NCI-H1048 (cell line): ENCODE results near the gene GJC1.
"Not testable (repeated sequence)": the region's sequence is repeated elsewhere in the genome, so short reads cannot be mapped to it uniquely, and the experiment has no call there.

Source experiments
- DNase-seq: peaks from one replicate; lab custom pipeline; 2025; lab: John Stamatoyannopoulos, UW

Gene GJC1

DNA sequence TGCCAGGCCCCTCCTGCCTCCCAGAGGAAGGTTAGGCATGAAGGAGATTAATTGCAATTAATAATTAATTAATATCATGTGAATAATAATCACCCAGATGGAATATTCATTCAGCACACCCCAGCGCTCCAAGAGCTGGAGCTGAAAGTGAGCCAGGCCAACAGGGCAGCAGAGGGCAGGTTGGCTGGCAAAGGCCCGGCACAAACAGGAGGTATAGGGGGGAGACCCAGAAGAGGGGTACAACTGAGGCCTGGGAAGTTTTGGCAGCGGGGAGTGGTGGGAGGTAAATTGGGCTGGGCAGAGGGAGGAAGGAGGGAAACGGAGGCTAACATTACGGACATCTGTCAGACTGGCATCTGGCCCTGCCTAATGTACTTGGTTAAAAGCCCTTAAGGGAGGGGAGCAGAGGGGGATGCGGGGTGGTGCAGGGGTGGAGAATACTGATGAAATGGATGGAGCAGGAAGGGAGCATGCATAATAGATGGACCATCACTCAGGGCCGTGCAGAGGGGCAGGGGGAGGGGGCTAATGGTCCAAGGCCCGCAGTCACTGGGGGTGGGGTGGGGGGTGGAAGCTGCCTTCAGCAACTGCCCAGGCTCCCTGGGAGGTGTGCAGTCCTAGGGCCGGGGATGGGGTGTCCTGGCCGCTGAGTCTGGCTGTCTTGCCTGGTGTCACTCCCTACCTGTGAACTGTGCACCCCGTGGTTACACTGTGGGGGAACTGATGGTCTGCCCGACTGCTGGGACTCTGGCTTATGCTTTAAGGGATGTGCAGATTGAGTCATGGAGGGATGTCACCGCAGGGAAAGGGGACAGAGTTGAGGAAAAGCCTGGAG is 69.4 kb downstream of the GJC1 start:
- no peak for DNase-seq

DNA sequence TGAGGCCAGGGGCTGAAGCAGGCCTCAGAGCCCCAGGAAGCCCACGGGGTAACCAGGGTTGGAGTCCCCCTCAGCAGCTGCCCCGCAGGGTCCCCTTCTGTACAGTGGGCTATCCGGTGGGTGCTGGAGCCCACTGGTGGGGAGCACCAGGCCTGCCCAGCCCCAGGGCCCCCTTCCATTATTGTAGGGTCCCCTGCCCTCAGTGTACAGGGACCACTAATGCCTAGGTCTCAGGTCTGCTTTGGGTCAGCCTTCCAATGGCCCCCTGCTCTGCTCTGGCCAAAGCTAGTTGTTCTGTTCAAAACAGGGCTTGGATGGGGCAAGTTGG is 70.2 kb downstream of the GJC1 start:
- no peak for DNase-seq

DNA sequence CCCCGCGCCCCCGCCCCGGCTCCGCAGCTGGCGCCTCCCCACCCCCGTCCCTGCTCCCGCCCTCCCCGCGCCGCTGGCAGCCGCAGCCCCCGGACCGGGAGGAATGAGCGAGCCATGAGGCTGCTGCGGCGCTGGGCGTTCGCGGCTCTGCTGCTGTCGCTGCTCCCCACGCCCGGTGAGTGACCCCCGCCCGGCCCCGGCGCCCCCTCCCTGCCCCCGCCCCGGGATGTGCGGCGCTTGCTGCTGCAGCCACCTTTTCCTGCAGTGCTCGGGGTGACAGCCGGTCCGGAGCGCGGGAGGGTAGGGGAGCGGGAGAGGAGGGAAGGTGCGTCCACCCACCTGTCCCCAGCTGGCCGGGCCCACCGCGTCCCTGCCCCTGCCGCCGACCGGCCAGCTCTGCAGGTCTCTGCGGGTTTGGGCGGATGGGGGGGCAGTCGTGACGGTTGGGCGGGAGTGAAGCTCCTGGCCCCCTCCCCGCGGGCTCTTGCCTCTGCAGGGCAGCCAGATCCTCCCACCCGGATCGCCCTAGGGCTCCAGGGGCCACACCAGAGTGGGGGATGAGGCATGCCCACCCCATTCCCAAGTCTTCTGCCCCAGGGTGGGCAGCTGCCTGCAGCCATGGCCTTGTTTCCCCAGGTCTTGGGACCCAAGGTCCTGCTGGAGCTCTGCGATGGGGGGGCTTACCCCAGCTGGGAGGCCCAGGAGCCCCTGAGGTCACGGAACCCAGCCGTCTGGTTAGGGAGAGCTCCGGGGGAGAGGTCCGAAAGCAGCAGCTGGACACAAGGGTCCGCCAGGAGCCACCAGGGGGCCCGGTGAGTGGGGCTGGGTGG is 70.8 kb downstream of the GJC1 start:
- DNase-seq, result no peak

DNA sequence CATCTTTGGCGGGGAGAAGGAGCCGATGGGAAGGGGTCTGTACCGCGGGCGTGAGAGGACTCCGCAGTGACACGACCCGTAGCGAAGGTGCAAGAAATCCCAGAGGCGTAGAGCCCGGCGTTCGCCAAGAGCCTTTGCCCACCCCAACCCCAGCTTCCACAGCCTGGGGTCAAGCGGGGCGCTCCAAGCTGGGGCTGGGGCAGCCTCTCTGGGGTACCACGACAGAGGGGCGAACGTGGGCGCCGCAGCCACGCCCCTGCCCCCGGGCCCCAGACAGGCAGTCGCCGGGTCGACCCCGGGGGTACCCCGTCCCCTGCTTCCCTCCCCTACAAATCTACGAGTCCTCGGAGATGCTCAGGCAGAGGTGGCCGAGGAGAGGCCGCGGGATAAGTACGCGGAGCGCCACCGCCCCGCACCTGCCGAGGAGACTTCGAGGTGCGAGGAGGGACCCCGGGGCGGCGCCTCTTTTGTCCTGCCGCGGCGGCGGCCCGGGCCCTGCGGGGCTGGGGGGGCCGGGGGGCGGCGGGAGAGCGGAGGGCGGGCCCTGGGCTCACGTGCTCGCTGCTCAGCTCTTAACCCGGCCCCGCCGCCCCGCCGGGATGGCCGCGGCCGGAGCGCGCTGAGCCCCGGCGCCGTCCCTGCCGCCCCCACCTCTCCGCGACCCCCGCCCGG is 71.5 kb downstream of the GJC1 start, which contains the start of gene ADAM11:
ADAM11 (plus strand) TSS at position 575 of the 672 bp plus-strand sequence. CDS start 212 bp downstream, outside the sequence.
- DNase-seq, result no peak

DNA sequence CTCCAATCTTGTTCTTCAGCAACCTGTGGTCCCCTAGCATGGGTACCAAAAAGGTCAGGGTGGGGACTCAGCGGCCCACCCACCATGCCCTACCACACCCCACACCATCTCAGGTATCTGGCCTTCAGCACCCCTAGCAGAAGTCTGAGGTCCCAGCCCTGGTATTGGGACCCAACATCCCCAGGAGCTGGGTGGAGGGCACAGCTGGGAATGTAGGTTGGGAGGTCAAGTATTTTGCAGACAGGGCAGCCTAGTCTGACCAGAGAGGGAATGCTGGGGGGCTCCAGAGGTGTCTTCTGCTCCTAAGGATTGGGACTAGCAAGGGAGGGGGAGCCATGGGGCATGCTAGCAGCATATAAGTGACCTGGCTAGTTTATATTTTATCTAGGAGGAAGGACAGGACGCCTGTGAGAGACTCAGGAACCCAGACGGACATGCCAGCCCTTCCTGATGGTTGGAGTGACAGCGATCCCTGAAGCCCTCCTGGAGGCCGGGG is 72.1 kb downstream of the GJC1 start:
- DNase-seq, result no peak

DNA sequence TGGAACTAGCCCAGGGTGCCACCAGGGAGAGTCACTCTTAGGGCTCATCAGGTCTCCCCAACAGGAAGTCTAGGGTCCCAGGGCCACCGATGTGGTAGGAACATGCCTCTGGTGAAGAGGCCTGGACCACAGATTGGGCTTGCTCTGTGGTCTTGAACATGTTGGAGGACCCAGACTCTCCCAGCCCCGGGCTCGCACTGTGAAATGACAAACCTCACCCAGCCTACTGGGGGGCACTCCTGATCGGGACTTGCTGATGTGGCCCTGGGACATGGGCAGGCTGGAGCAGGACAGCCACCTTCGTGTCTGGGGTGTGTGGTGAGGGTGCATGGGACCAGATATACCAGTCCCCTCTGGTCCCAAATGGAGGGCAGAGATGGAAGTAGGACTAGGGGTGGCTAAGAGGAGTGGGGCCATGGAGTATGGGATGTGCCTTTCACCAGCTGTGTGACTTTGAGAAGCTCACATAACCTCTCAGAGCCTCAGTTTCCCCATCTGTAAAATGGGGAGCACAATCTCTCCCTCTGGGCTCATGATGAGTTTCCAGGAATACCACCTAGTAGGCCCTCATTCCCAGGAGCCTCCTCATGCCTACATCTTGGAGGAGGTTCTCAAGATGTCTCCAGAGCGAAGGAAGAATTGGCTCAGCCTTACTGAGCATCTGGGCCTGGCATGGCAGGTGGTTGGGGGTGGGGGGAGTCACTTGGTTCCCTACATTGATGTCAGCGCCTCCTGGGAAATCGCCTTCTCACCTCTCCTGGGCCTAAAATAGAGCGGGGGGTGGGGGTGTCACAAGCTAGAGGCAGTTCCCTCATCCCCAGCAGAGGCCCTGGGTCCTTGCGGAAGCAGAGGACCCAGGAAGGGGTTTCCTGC is 72.8 kb downstream of the GJC1 start:
- DNase-seq, result no peak

DNA sequence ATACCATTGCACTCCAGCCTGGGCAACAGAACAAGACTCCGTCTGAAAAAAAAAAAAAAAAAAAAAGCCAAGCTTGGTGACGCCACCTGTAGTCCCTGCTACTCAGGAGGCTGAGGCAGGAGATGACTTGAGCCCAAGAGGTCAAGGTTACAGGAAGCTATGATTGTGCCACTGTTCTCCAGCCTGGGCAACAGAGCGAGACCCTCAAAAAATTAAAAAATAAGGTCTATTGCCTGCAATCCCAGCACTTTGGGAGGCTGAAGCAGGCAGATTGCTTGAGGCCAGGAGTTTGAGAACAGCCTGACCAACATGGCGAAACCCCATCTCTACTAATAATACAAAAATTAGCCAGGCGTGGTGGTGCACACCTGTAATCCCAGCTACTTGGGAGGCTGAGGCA is 74.9 kb downstream of the GJC1 start:
- not testable (repeated sequence) for DNase-seq

DNA sequence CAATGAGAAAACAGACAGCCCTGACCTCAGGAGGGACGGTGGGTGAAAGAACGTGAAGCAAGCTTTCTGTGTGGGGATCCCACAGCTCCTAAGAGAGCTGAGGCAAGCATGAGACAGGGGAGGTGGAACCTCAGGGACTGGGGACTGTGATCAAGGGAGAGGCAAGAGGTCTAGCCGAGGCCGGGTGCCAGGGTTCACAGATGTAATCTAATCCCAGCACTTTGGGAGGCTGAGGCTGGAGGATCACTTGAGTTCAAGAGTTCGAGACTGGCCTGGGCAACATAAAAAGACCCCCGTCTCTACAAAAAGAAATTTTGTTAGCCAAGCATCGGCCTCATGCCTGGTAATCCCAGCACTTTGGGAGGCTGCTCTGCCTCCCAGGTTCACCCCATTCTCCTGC is 75.8 kb downstream of the GJC1 start:
- DNase-seq, result no peak

DNA sequence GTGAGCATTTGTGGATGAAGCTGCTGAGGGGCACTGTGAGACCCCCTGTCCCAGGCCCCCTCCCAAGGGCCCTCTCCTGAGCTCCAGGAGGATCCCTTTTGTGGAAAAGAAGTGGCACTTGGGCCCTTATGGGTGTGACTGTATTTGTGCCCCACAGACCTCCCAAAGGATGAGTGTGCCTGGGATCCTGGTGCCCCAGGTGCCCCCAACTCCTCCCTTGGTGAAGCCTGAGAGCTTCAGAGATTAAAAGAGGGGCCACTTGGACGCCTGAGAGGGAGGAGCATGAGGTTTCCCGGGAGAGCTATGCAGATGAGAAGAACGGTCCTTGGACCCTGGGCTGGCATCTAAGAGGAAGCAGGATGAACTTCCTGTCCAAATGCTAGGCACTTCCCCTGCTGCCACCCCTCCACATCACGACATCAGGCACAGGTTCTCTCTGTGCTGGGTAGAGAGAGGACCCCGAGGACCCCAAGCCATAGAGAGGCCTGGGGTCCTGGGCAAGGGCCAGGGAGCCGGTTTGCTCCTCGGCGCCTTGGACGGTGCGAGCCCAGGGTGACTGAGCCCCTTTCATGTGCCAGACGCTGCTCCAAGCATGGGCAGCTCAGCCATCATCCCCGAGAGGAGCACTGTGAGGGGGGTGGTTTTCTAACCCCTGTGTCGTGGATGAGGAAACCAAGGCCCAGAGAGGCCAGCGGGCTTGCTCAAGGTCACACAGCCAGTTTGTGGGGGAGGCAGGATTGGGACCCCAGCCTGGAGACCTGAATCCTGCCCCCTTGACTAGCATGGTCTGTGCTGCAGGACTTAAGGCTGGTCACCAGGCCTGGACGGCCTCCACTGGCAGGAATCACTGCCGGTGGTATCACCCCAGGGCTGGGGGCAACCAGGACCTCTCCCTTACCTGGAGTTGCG is 76.9 kb downstream of the GJC1 start:
- no peak for DNase-seq

DNA sequence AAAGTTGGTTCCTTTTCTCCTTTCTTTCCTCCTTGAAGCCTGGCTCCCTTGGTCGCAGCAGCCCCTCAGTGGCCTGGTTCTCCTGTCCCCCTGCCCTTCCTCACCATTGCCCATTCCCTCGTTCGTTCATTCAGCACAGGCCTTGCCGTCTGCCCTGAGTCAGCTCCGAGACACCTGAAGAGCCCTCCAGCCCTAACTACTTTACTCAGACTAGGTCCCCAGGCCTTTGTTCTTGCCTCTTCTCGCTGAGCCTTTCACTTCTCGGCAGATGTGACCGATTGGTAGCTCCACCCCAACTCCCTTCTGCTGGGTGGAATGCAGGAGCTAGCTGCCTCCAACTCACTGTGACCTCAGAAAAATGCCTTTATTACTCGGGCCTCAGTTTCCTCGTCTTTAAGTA is 78.3 kb downstream of the GJC1 start:
- no peak for DNase-seq

DNA sequence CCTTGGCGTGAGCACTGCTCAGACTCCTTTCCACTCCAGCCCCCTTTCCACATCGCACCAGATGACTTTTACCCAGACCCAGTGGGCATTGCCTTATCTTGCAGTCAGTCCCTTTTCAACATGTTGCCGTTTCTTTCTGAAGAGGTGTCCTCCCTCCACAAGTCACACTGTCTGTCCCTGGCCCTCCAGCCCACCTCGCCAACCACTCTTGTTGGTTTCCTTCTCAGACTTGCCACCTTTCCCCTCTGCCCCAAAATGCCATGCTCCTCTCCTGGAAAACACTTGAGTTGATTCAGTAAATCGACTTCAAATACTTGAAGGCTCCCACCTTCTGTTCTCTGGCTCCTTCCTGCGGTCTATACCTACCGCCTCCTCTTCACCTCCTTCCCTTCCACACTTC is 78.8 kb downstream of the GJC1 start:
- no peak for DNase-seq

DNA sequence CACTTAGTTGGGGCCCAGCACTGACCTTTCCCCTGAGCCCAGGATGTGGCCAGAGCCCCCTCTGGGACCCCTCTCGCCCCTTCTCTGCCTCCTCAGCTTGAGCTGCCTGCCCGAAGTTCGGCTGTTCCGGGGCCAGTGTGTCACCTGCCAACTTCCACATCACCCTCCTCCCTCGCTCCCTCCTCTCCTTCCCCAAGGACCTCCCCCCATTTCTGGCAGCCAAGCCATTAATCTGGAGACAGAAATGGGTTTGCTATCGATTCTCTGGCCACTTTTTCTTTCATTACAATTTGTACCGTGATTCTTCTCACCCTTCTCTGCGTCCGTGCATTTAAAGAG is 80.1 kb downstream of the GJC1 start:
- no peak for DNase-seq

DNA sequence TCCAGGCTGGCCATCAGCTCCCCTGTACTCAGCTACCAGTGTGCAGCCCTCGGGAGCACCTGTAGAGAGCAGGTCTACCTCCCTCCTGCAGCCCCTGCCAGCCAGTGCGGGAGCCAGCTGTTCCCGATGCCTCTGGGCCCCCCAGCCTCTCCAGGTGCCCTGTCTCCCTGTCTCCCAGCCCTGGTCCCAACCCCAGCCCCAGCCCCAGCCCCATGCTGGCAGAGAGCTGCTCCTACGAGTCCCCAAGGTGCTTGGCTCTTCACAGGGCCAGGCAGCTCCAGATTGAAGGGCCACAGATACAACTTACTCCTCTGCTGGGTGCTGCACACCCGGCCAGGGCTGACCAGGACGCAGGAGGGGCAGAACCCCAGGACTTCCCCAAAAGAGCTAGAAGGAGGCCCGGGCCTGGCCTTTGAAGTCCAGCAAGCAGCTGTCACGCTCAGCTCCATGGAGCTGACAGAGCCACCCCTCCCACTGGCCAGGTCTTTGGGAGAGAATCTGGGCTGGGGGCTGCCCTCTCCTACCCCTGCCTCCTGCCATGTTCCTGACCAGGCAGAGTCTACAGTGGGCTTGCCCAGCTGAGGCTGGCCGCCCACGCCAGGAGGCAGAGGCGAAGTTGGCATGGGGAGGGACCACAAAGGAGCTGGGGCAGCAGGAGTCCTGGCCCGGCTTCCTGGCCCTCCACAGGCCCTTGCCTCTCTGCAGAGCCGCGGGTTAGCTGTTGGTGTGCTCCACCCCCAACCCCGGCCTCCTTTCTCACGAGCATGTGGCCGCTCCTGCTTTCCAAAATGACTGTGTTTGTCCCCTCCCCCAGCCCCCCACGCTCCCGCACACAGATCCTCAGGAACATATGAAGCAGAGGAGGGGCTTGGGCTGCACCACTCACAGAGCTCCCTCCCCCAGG is 80.8 kb downstream of the GJC1 start:
- DNase-seq, result no peak
